ENCODE results near the gene TRIM63. TPM values are rescaled to one million over a fixed set of nuclear protein-coding genes. Genes with fewer than 3 reads are reported as not detected.

Gene TRIM63
- total and polyA plus RNA-seq, 2 donors (not counting 1 experiment from before 2014, with no cell fraction given) = not detected

DNA sequence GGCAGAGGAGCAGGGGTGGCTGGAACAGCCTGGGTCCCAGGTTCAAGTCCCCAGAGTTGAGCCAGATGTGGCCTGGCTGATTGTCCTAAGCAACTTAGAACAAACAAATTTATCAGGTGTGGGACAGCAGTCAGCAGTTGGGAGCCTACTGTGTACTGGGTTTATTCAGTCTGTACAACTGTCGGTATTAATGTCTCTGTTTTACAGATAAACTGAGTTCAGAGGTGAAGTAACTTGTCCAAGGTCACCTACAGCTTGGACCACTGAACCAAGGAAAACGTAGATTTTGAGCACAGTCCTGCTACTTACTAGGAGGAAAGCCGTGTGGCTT lies 14.6 kb upstream of the TRIM63 start:
- H3K79me2 ChIP-seq (ENCODE audit: control insufficient read depth, insufficient read depth, low read length) = no peaks in the 10 kb centered on the region
- no peaks in the 10 kb centered on the region for H3K36me3 ChIP-seq (ENCODE audit: control insufficient read depth, insufficient read depth, low read length)
- H3K27me3 ChIP-seq (ENCODE audit: control insufficient read depth, insufficient read depth, low read length) = peaks cover 3% of the 10 kb centered on the region
- TF ChIP-seq EZH2 (IDR thresholded peaks at IDR 0.05; ENCODE audit: low read length, missing control alignments) (no peak), CTCF (conservative IDR thresholded peaks at IDR 0.05 in 1 of 2, IDR thresholded peaks at IDR 0.05 in 1 of 2; ENCODE audit: low read depth in 1 of 2, low read length in 2 of 2) (no peak)
- H2AFZ ChIP-seq (ENCODE audit: low read length) = no peak overlapping the region
- no peaks in the 10 kb centered on the region for H4K20me1 ChIP-seq (ENCODE audit: control insufficient read depth, extremely low read depth, insufficient read depth, low read length)
- H3K9me3 ChIP-seq (ENCODE audit: control insufficient read depth, insufficient read depth, low read depth, low read length) = no peaks in the 10 kb centered on the region
- no peak overlapping the region for H3K4me2 ChIP-seq (ENCODE audit: extremely low read depth, insufficient read depth, low read length)
- H3K4me3 ChIP-seq (replicated peaks in 1 of 4; ENCODE audit: control extremely low read depth in 1 of 4, insufficient read depth in 1 of 4, low read depth in 3 of 4, low read length in 4 of 4) = no peak overlapping the region
- DNase-seq (ENCODE audit: low read depth in 2 of 2) = no peak
- no peak overlapping the region for H3K27ac ChIP-seq (ENCODE audit: insufficient read depth, low read length)
- no peaks in the 10 kb centered on the region for H3K4me1 ChIP-seq (ENCODE audit: control insufficient read depth, extremely low read depth, insufficient read depth, low read length)
- H3K9ac ChIP-seq (ENCODE audit: insufficient read depth, low read length) = no peak overlapping the region

- TF ChIP-seq CTCF (conservative IDR thresholded peaks at IDR 0.05 in 1 of 2, IDR thresholded peaks at IDR 0.05 in 1 of 2; ENCODE audit: low read depth in 1 of 2, low read length in 2 of 2) = no peak
- no peak for TF ChIP-seq EZH2 (IDR thresholded peaks at IDR 0.05; ENCODE audit: low read length, missing control alignments)
- H4K20me1 ChIP-seq (ENCODE audit: control insufficient read depth, extremely low read depth, insufficient read depth, low read length) = no peaks in the 10 kb centered on the region
- H3K4me2 ChIP-seq (ENCODE audit: extremely low read depth, insufficient read depth, low read length) = no peak overlapping the region
- H3K36me3 ChIP-seq (ENCODE audit: control insufficient read depth, insufficient read depth, low read length) = no peaks in the 10 kb centered on the region
- H3K27me3 ChIP-seq (ENCODE audit: control insufficient read depth, insufficient read depth, low read length) = peaks cover 4% of the 10 kb centered on the region
- no peaks in the 10 kb centered on the region for H3K4me1 ChIP-seq (ENCODE audit: control insufficient read depth, extremely low read depth, insufficient read depth, low read length)
- no peak overlapping the region for H2AFZ ChIP-seq (ENCODE audit: low read length)
- H3K4me3 ChIP-seq (replicated peaks in 1 of 4; ENCODE audit: control extremely low read depth in 1 of 4, insufficient read depth in 1 of 4, low read depth in 3 of 4, low read length in 4 of 4) = no peak overlapping the region
- H3K9ac ChIP-seq (ENCODE audit: insufficient read depth, low read length) = no peak overlapping the region
- H3K9me3 ChIP-seq (ENCODE audit: control insufficient read depth, insufficient read depth, low read depth, low read length) = no peaks in the 10 kb centered on the region
- peak in 1 of 2 donors; percentile 8 for DNase-seq (ENCODE audit: low read depth in 2 of 2)
- H3K27ac ChIP-seq (ENCODE audit: insufficient read depth, low read length) = no peak overlapping the region
- no peaks in the 10 kb centered on the region for H3K79me2 ChIP-seq (ENCODE audit: control insufficient read depth, insufficient read depth, low read length)
Measured at GRCh38 chr1:26081267-26082019, 14.0 kb upstream of the TRIM63 start.

DNA sequence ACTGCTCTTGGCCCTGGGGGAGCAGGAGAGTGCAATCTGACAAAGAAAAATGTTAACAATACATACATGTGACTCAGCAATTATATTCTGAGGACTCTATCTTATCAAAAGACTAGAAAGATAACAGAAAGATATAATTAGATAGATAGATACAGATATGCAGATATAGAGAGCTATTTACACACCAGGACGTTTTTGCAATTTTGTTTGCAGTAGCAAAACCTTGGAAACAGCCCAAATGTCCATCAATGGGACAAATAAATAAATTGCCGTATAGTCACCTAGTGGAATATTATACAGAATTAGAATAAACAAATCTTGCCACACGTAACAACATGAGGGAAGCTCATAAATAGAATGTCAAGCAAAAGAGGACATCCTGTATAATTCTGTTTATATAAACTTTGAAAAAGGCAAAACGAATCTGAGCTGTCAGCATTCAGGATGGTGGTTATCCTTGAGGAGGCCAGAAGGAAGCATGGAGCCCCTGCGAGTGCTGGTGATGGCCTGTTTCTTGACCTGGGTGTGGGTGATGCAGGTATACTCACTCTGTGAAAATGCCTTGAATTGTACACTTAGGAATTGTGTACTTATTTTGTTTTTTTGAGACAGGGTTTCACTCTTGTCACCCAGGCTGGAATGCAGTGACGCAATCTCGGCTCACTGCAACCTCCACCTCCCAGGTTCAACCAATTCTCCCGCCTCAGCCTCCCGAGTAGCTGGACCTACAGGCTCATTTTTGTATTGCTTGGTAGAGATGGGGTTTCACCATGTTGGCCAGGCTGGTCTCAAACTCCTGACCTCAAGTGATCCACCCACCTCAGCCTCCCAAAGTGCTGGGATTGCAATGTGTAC lies 12.8 kb upstream of the TRIM63 start:
- no peak for DNase-seq (ENCODE audit: low read depth in 2 of 2)
- H3K4me3 ChIP-seq (replicated peaks in 1 of 4; ENCODE audit: control extremely low read depth in 1 of 4, insufficient read depth in 1 of 4, low read depth in 3 of 4, low read length in 4 of 4) = no peak overlapping the region
- H4K20me1 ChIP-seq (ENCODE audit: control insufficient read depth, extremely low read depth, insufficient read depth, low read length) = no peaks in the 10 kb centered on the region
- TF ChIP-seq CTCF (conservative IDR thresholded peaks at IDR 0.05 in 1 of 2, IDR thresholded peaks at IDR 0.05 in 1 of 2; ENCODE audit: low read depth in 1 of 2, low read length in 2 of 2) = no peak
- TF ChIP-seq EZH2 (IDR thresholded peaks at IDR 0.05; ENCODE audit: low read length, missing control alignments) = no peak
- no peak overlapping the region for H2AFZ ChIP-seq (ENCODE audit: low read length)
- no peak overlapping the region for H3K27ac ChIP-seq (ENCODE audit: insufficient read depth, low read length)
- no peaks in the 10 kb centered on the region for H3K9me3 ChIP-seq (ENCODE audit: control insufficient read depth, insufficient read depth, low read depth, low read length)
- no peaks in the 10 kb centered on the region for H3K36me3 ChIP-seq (ENCODE audit: control insufficient read depth, insufficient read depth, low read length)
- H3K4me2 ChIP-seq (ENCODE audit: extremely low read depth, insufficient read depth, low read length) = no peak overlapping the region
- no peaks in the 10 kb centered on the region for H3K79me2 ChIP-seq (ENCODE audit: control insufficient read depth, insufficient read depth, low read length)
- H3K27me3 ChIP-seq (ENCODE audit: control insufficient read depth, insufficient read depth, low read length) = peaks cover 15% of the 10 kb centered on the region
- H3K9ac ChIP-seq (ENCODE audit: insufficient read depth, low read length) = no peak overlapping the region
- H3K4me1 ChIP-seq (ENCODE audit: control insufficient read depth, extremely low read depth, insufficient read depth, low read length) = no peaks in the 10 kb centered on the region
